Activated CD4-positive, alpha-beta memory T cell treated with anti-CD3 and anti-CD28 coated beads, Interleukin-2, amount 10 ng/mL, durations not matched to agents 7 days and 5 days (primary cell): ENCODE measurements around the gene RCBTB1. TPM values are rescaled to one million over a fixed set of nuclear protein-coding genes. Genes with fewer than 3 reads are reported as not detected.
"Not testable (repeated sequence)": the region's sequence is repeated elsewhere in the genome, so short reads cannot be mapped to it uniquely, and the experiment has no call there.

Experiments
- CTCF ChIA-PET: fragments of 350-600 bp; sonication (Branson Sonifier 250); formaldehyde crosslinking; loops from one replicate; lab custom pipeline; 2021; ENCODE audit warnings: antibody characterized with exemption, inconsistent platforms; lab: Charles Lee
- POLR2A ChIA-PET: fragments of 350-600 bp; sonication (Branson Sonifier 250); formaldehyde crosslinking; loops from one replicate; lab custom pipeline; 2021; ENCODE audit warnings: antibody characterized with exemption; lab: Charles Lee
- DNase-seq: peaks from one replicate; pipeline ENCODE4 v3.0.0-alpha.2; 2020
- H3K27ac Mint-ChIP-seq: one replicate; pipeline ENCODE4 v1.8.0; 2021; ENCODE audit warnings: mild to moderate bottlenecking, mixed read lengths
- H3K27me3 Mint-ChIP-seq: one replicate; pipeline ENCODE4 v1.8.0; 2021; ENCODE audit warnings: mixed read lengths
- H3K36me3 Mint-ChIP-seq: one replicate; pipeline ENCODE4 v1.8.0; 2021; ENCODE audit warnings: low read depth, mixed read lengths
- H3K4me1 Mint-ChIP-seq: one replicate; pipeline ENCODE4 v1.8.0; 2021; ENCODE audit warnings: mixed read lengths
- H3K4me3 Mint-ChIP-seq: one replicate; pipeline ENCODE4 v1.8.0; 2021; ENCODE audit warnings: mild to moderate bottlenecking, mixed read lengths
- H3K9me3 Mint-ChIP-seq: one replicate; pipeline ENCODE4 v1.8.0; 2021; ENCODE audit warnings: mixed read lengths
- total RNA-seq, 2 experiments: library from RNA; stranded (reverse); gene quantifications; one replicate each; pipeline ENCODE4 v1.2.3, GENCODE V29; 2021

Gene RCBTB1
- total RNA-seq, 2 experiments from 2014 or later, result 18.5 to 19.0 TPM

DNA sequence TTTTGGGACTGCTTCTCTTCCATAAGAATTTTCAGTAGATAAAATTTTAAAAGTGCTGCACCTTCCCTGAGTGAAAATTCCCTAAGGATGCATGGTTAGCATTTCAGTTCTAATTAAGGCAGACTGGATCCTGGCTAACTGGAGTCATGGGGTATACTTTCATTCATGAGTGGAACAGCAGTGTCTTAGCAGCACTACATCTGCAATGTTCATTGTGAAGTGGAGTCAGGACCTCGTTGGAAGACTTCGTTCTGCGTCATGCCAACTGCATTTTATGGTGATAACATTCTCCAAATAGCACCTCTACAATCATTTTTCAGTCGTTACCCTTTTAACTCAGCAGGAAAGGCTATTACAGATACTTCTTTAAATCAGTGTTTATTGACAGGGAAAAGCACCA lies 64.1 kb downstream of the RCBTB1 start:
- ChIA-PET CTCF (no interaction called here), POLR2A (no interaction called here)
- no peak overlapping the region for H3K27ac Mint-ChIP-seq

DNA sequence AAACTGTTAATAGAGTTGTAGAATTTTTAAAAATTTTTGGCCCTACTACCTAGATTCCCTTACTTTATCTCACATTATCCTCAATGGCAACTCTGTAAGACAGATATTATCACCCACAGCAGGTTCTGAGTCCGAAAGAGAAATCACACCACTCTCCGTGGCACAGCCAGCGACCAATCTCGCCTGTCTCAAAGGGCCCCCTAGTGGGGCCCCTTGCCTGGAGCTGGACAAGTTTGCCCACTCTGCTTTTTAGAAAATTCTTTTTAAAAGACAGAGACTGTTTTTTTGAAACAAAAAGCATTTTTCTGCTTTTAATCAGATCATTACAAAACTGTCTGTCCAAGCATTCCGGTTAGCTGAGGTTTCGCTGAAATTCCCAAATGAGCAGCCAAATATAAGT lies 67.9 kb downstream of the RCBTB1 start:
- H3K4me1 Mint-ChIP-seq, result no peaks in the 10 kb centered on the region
- POLR2A ChIA-PET, result no interaction called here
- no peak overlapping the region for H3K4me3 Mint-ChIP-seq
- no peaks in the 10 kb centered on the region for H3K27me3 Mint-ChIP-seq
- no peak overlapping the region for H3K27ac Mint-ChIP-seq
- no peak for DNase-seq
- no peaks in the 10 kb centered on the region for H3K9me3 Mint-ChIP-seq
- peaks cover 74% of the 10 kb centered on the region for H3K36me3 Mint-ChIP-seq
- CTCF ChIA-PET, result interaction anchor here (2.3 kb wide), 1 partner anchor 10 kb away, joined by 8 read pairs; no protein-coding TSS in a partner anchor

More for the DNA sequence above, 64.1 kb downstream of the RCBTB1 start:
- Mint-ChIP-seq H3K27me3 (no peaks in the 10 kb centered on the region), H3K36me3 (peaks cover 61% of the 10 kb centered on the region), H3K9me3 (no peaks in the 10 kb centered on the region), H3K4me3 (no peak overlapping the region), H3K4me1 (peaks cover 11% of the 10 kb centered on the region)
- DNase-seq, result no peak

- CTCF ChIA-PET, result no interaction called here
- Mint-ChIP-seq H3K4me1 (no peaks in the 10 kb centered on the region), H3K4me3 (no peak overlapping the region), H3K9me3 (no peaks in the 10 kb centered on the region), H3K27me3 (no peaks in the 10 kb centered on the region), H3K27ac (no peak overlapping the region), H3K36me3 (peaks cover 73% of the 10 kb centered on the region)
- no peak for DNase-seq
- POLR2A ChIA-PET, result interaction anchor here (1.1 to 1.2 kb wide), 2 partner anchors 8 to 21 kb away, joined by 3 to 5 read pairs; partner anchors contain the start of gene PHF11
Measured at GRCh38 chr13:49516467-49516866, 68.9 kb downstream of the RCBTB1 start.

DNA sequence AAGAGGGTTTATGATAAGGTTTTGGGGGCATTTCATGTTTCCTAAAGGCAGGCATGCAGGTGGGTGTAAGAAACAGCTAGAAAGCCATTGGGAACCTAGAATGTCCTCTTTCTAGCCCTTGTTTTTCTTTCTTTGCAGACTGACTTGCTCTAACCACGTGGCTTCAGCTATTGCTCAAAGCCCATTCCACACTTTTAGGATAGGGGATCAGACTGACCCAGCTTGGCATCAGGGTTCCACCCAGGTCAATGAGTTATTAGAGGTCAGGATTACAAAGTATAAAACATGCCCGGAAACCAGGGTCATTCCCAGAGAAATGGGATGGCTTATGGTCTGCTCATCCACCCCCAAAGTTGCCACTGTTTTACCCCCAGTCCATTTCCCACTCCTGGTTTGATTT lies 72.8 kb downstream of the RCBTB1 start:
- Mint-ChIP-seq H3K36me3 (peaks cover 78% of the 10 kb centered on the region), H3K27ac (no peak overlapping the region), H3K27me3 (no peaks in the 10 kb centered on the region), H3K4me1 (peaks cover 8% of the 10 kb centered on the region), H3K9me3 (peaks cover 2% of the 10 kb centered on the region), H3K4me3 (no peak overlapping the region)
- POLR2A ChIA-PET, result interaction anchor here (1.2 kb wide), 1 partner anchor 10 kb away, joined by 4 read pairs; no protein-coding TSS in a partner anchor
- CTCF ChIA-PET, result interaction anchor here (0.5 kb wide), 1 partner anchor 151 kb away, joined by 3 read pairs; no protein-coding TSS in a partner anchor
- no peak for DNase-seq

DNA sequence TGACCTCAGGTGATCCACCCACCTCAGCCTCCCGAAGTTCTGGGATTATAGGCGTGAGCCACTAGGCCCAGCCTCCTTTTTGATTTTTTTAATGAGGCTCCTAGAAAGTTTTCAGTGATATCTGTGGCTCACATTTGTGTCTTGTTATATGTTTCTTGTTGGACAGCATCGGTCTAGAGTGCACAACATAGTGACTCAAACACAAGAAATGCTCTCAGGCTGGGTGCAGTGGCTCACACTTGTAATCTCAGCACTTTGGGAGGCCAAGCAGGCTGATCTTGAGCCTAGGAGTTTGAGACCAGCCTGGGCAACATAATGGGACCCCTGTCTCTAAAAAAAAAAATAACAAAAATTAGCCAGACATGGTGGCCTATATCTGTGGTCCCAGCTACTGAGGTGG lies 81.4 kb downstream of the RCBTB1 start:
- no peaks in the 10 kb centered on the region for H3K27me3 Mint-ChIP-seq
- POLR2A ChIA-PET, result no interaction called here
- H3K4me3 Mint-ChIP-seq, result no peak overlapping the region
- peaks cover 59% of the 10 kb centered on the region for H3K36me3 Mint-ChIP-seq
- CTCF ChIA-PET, result no interaction called here
- H3K27ac Mint-ChIP-seq, result no peak overlapping the region
- peaks cover 34% of the 10 kb centered on the region for H3K4me1 Mint-ChIP-seq
- no peak for DNase-seq
- no peaks in the 10 kb centered on the region for H3K9me3 Mint-ChIP-seq

DNA sequence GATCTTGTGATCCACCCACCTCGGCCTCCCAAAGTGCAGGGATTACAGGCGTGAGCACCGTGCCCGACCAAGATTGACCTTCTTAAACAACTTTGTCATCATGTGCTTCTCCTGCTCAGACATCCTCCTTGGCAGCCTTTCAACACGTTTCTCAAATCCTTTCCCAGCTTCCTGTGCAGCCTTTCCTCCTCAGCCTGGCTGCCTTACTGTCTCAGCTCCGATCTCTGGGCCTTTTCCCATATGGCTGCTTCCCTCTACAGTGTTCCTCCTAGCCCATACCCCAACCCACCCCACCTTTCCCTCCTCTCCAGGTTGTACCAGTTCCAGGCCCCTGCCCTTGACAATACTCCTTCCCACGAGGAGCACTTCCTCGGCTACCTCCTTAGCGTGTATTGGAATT lies 82.4 kb downstream of the RCBTB1 start:
- no peaks in the 10 kb centered on the region for H3K9me3 Mint-ChIP-seq
- no peaks in the 10 kb centered on the region for H3K27me3 Mint-ChIP-seq
- H3K27ac Mint-ChIP-seq, result no peak overlapping the region
- CTCF ChIA-PET, result no interaction called here
- H3K36me3 Mint-ChIP-seq, result peaks cover 62% of the 10 kb centered on the region
- H3K4me3 Mint-ChIP-seq, result no peak overlapping the region
- DNase-seq, result no peak
- peaks cover 44% of the 10 kb centered on the region for H3K4me1 Mint-ChIP-seq
- POLR2A ChIA-PET, result no interaction called here

GRCh38 chr13:49499889-49500660 lies 85.3 kb downstream of the RCBTB1 start:
- CTCF ChIA-PET, result interaction anchor here (0.7 kb wide), 1 partner anchor 66 kb away, joined by 3 read pairs; no protein-coding TSS in a partner anchor
- Mint-ChIP-seq H3K9me3 (no peaks in the 10 kb centered on the region), H3K36me3 (peaks cover 67% of the 10 kb centered on the region), H3K4me3 (no peak overlapping the region), H3K27me3 (no peaks in the 10 kb centered on the region), H3K4me1 (peaks cover 55% of the 10 kb centered on the region), H3K27ac (peak overlapping the region; percentile 5)
- POLR2A ChIA-PET, result interaction anchor here (1.0 to 1.3 kb wide), 2 partner anchors 55 to 86 kb away, joined by 3 read pairs; partner anchors contain the start of gene RCBTB1
- no peak for DNase-seq

DNA sequence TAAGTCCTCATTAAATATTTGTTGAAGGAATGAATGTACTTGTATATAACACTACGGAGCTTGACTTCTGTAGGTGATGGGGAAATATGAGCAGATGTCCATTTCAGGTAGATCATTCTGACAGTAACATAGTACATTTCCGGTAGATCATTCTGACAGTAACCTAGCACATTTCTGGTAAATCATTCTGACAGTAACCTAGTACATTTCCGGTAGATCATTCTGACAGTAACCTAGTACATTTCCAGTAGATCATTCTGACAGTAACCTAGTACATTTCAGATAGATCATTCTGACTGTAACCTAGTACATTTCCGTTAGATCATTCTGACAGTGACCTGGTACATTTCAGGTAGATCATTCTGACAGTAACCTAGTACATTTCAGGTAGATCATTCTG lies 87.2 kb downstream of the RCBTB1 start:
- H3K27me3 Mint-ChIP-seq, result no peaks in the 10 kb centered on the region
- H3K36me3 Mint-ChIP-seq, result peaks cover 72% of the 10 kb centered on the region
- peaks cover 64% of the 10 kb centered on the region for H3K4me1 Mint-ChIP-seq
- ChIA-PET CTCF (no interaction called here), POLR2A (no interaction called here)
- no peak for DNase-seq
- H3K9me3 Mint-ChIP-seq, result no peaks in the 10 kb centered on the region
- peak overlapping the region; percentile 97 for H3K27ac Mint-ChIP-seq
- H3K4me3 Mint-ChIP-seq, result no peak overlapping the region

GRCh38 chr13:49497272-49497671 lies 88.1 kb downstream of the RCBTB1 start:
- H3K27ac Mint-ChIP-seq, result peak overlapping the region; percentile 97
- H3K9me3 Mint-ChIP-seq, result no peaks in the 10 kb centered on the region
- CTCF ChIA-PET, result interaction anchor here (0.7 to 3.6 kb wide), 3 partner anchors 54 to 1932 kb away, joined by 3 to 15 read pairs (median 5); partner anchors contain the start of genes CAB39L and SETDB2
- peak; percentile 18 for DNase-seq
- H3K36me3 Mint-ChIP-seq, result peaks cover 72% of the 10 kb centered on the region
- POLR2A ChIA-PET, result interaction anchor here (0.8 to 4.7 kb wide), 4 partner anchors 9 to 194 kb away, joined by 3 to 174 read pairs (median 12); partner anchors contain the start of genes CAB39L, EBPL and SETDB2
- peak overlapping the region; percentile 90 for H3K4me3 Mint-ChIP-seq
- no peaks in the 10 kb centered on the region for H3K27me3 Mint-ChIP-seq
- H3K4me1 Mint-ChIP-seq, result peaks cover 62% of the 10 kb centered on the region

DNA sequence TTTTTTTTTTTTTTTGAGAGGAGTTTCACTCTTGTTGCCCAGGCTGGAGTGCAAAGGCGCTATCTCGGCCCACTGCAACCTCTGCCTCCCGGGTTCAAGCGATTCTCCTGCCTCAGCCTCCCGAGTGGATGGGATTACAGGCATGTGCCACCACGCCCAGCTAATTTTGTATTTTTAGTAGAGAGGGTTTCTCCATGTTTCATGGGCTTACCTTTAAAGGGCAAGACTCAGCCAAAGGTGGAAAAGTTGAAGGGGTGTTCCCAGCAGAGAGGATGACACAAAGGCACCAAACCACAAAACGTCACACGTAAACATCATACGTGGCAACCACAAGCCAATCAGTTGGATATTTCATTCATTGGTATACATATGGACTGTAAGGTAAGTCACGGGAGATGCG lies 88.5 kb downstream of the RCBTB1 start:
- ChIA-PET CTCF (interaction anchor here (0.7 to 3.6 kb wide), 5 partner anchors 10 to 1932 kb away, joined by 3 to 15 read pairs (median 4); partner anchors contain the start of genes CAB39L and SETDB2), POLR2A (interaction anchor here (0.6 to 4.7 kb wide), 18 partner anchors 10 to 295 kb away, joined by 3 to 174 read pairs (median 6); partner anchors contain the start of genes CAB39L, EBPL, KPNA3 and RCBTB1)
- not testable (repeated sequence) for H3K9me3 Mint-ChIP-seq, H3K27me3 Mint-ChIP-seq
- peaks cover 75% of the 10 kb centered on the region for H3K36me3 Mint-ChIP-seq
- H3K4me3 Mint-ChIP-seq, result peak overlapping the region; percentile 90
- H3K27ac Mint-ChIP-seq, result peak overlapping the region; percentile 97
- DNase-seq, result peak; percentile 71
- peaks cover 62% of the 10 kb centered on the region for H3K4me1 Mint-ChIP-seq

GRCh38 chr13:49495783-49496762 lies 89.3 kb downstream of the RCBTB1 start, which contains the start of gene PHF11:
Gene PHF11 (plus strand): TSS chr13:49495953. CDS start chr13:49496002, 49 bp downstream.
- Mint-ChIP-seq H3K9me3 (no peaks in the 10 kb centered on the region), H3K36me3 (peaks cover 71% of the 10 kb centered on the region), H3K4me3 (peak within 1 kb of the TSS; percentile 97), H3K4me1 (peaks cover 60% of the 10 kb centered on the region), H3K27ac (peak within 1 kb of the TSS; percentile 100), H3K27me3 (no peaks in the 10 kb centered on the region)
- POLR2A ChIA-PET, result interaction anchor here (0.6 to 4.7 kb wide), 40 partner anchors 10 to 1575 kb away, joined by 3 to 174 read pairs (median 4); partner anchors contain the start of genes CAB39L, CDADC1, EBPL and FNDC3A
- CTCF ChIA-PET, result interaction anchor here (0.7 to 3.6 kb wide), 6 partner anchors 9 to 1933 kb away, joined by 3 to 15 read pairs (median 3); partner anchors contain the start of genes CAB39L and SETDB2
- peak; percentile 90 for DNase-seq

- CTCF ChIA-PET, result interaction anchor here (1.3 to 3.6 kb wide), 2 partner anchors 51 to 112 kb away, joined by 3 to 15 read pairs; partner anchors contain the start of genes CAB39L and SETDB2
- Mint-ChIP-seq H3K4me3 (peak overlapping the region; percentile 97), H3K9me3 (no peaks in the 10 kb centered on the region), H3K36me3 (peaks cover 59% of the 10 kb centered on the region), H3K4me1 (peaks cover 49% of the 10 kb centered on the region), H3K27me3 (no peaks in the 10 kb centered on the region), H3K27ac (peak overlapping the region; percentile 100)
- POLR2A ChIA-PET, result interaction anchor here (1.1 to 4.7 kb wide), 12 partner anchors 12 to 298 kb away, joined by 3 to 174 read pairs (median 6); partner anchors contain the start of genes CAB39L, EBPL, KPNA3 and RCBTB1
- DNase-seq, result no peak
Measured at GRCh38 chr13:49494645-49495044, 90.7 kb downstream of the RCBTB1 start.
